SU-DHL-6 (cell line): Measurements from ENCODE around the gene CPSF4L.

Source experiments
- H2AFZ ChIP-seq: fragments of 200-600 bp; sonication (generic); 2 replicates; pipeline ENCODE4 v1.6.1; 2014; ENCODE audit warnings: low read depth, mild to moderate bottlenecking, moderate library complexity, mixed read lengths, antibody characterized with exemption, low read length; ENCODE audit not compliant: severe bottlenecking
- H3F3A ChIP-seq: fragments of 200-600 bp; shearing (Covaris generic); 2 replicates; pipeline ENCODE4 v1.6.0; 2016; ENCODE audit warnings: antibody characterized with exemption, mild to moderate bottlenecking; ENCODE audit not compliant: insufficient read depth
- H3K27ac ChIP-seq: fragments of 200-600 bp; sonication (generic); 2 replicates; pipeline ENCODE4 v1.5.1; 2016; ENCODE audit warnings: low read depth, mild to moderate bottlenecking, low read length, moderate library complexity, mixed read lengths
- H3K27me3 ChIP-seq: fragments of 200-600 bp; sonication (generic), shearing (Covaris generic); 2 replicates; pipeline ENCODE4 v1.6.0; 2014; ENCODE audit warnings: mild to moderate bottlenecking, low read length
- H3K36me3 ChIP-seq: fragments of 200-600 bp; sonication (generic); 2 replicates; pipeline ENCODE4 v1.6.1; 2014; ENCODE audit warnings: mild to moderate bottlenecking, low read length, mixed read lengths
- H3K4me2 ChIP-seq: fragments of 300-600, 200-600 bp; shearing (Covaris generic), sonication (generic); 2 replicates; pipeline ENCODE4 v1.6.0; 2014; ENCODE audit warnings: low read length, low read depth, mild to moderate bottlenecking; ENCODE audit not compliant: poor library complexity, severe bottlenecking
- H3K4me3 ChIP-seq: fragments of 200-600 bp; sonication (generic); 2 replicates; pipeline ENCODE4 v1.5.1; 2014; ENCODE audit warnings: antibody characterized with exemption, low read length, mild to moderate bottlenecking, mixed read lengths; ENCODE audit not compliant: insufficient read depth, poor library complexity, severe bottlenecking
- H3K79me2 ChIP-seq: fragments of 200-600 bp; sonication (generic); 2 replicates; pipeline ENCODE4 v1.6.1; 2014; ENCODE audit warnings: mild to moderate bottlenecking, low read length, moderate library complexity; ENCODE audit not compliant: insufficient read depth
- H3K9ac ChIP-seq: fragments of 200-600 bp; sonication (generic); 2 replicates; pipeline ENCODE4 v1.7.0; 2014; ENCODE audit warnings: mild to moderate bottlenecking, low read length
- H3K9me2 ChIP-seq: fragments of 200-600 bp; sonication (generic); replicated peaks from 2 replicates; pipeline ENCODE4 v1.6.1; 2014; ENCODE audit warnings: low read length; ENCODE audit not compliant: insufficient read depth
- H3K9me3 ChIP-seq: fragments of 200-600 bp; sonication (generic); 2 replicates; pipeline ENCODE4 v1.6.1; 2014; ENCODE audit warnings: low read length, mixed read lengths; ENCODE audit not compliant: insufficient read depth
- H4K20me1 ChIP-seq: fragments of 200-600 bp; sonication (generic); 2 replicates; pipeline ENCODE4 v1.6.1; 2014; ENCODE audit warnings: low read depth, mild to moderate bottlenecking, antibody characterized with exemption, low read length, moderate library complexity, mixed read lengths
- CTCF ChIP-seq: fragments of 200-600 bp; sonication (generic); IDR thresholded peaks from one replicate; pipeline ENCODE4 v1.5.1; 2017; ENCODE audit warnings: antibody characterized with exemption, mild to moderate bottlenecking, low read length, moderate library complexity; ENCODE audit not compliant: insufficient read depth, poor library complexity, severe bottlenecking
- EZH2phosphoT487 ChIP-seq: fragments of 200-600 bp; sonication (generic), shearing (Covaris generic); conservative IDR thresholded peaks from 2 replicates; pipeline ENCODE4 v1.6.1; 2018; ENCODE audit warnings: mild to moderate bottlenecking, antibody characterized with exemption, low read length, moderate library complexity, mixed read lengths

CPSF4L gene

DNA sequence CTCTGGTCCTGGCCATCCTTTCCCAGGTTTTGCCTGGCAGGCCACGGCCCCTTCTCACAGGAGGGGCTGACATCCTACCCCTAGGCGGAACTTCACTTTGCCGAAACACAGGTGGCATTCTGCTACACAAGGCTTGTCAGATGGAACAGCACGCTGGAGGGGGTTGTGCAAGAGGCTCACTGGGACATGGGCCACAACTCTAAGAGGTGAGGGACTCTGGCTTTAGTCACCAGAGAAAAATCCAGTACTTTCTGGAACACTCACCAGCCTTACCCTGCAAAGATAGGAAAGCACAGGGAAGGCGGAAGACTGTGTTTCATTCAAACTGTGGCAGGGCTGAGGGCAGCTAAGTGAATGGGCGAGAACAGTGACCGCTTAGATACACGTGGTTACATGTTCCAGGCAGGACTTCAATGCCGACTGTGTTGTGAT is 31.8 kb upstream of the CPSF4L start:
- Histone ChIP-seq H3K79me2 (no peaks in the 10 kb centered on the region), H3F3A (no peaks in the 10 kb centered on the region), H3K4me2 (no peak overlapping the region)

DNA sequence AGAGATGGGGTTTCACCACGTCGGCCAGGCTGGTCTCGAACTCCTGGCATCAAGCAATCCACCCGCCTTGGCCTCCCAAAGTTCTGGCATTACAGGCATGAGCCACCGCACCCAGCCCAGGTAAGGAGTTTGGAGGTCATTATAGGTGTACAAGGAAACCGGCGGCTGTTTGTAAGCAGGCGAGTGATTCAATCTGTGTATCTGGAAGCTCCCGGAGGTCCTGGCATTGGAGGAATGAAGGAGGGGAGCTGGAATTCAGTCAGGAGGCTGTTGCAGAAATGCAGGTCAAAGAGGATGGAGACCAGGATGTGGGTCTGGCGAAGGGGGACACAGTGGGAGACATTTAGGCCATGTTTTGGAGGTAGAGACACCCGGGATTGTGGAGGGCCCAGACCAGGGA is 31.4 kb upstream of the CPSF4L start:
- Histone ChIP-seq H3F3A (no peaks in the 10 kb centered on the region), H4K20me1 (no peaks in the 10 kb centered on the region), H3K27me3 (no peaks in the 10 kb centered on the region), H3K36me3 (no peaks in the 10 kb centered on the region), H2AFZ (no peak overlapping the region), H3K27ac (no peak overlapping the region), H3K4me3 (no peak overlapping the region), H3K9me2 (no peaks in the 10 kb centered on the region), H3K79me2 (no peaks in the 10 kb centered on the region), H3K9me3 (no peaks in the 10 kb centered on the region), H3K9ac (no peak overlapping the region), H3K4me2 (no peak overlapping the region)
- TF ChIP-seq CTCF, result no peak
- no peak for TF ChIP-seq EZH2phosphoT487

More for the DNA sequence above, 31.8 kb upstream of the CPSF4L start:
- H4K20me1 ChIP-seq, result no peaks in the 10 kb centered on the region
- no peak overlapping the region for H3K4me3 ChIP-seq
- no peaks in the 10 kb centered on the region for H3K36me3 ChIP-seq
- no peaks in the 10 kb centered on the region for H3K9me2 ChIP-seq
- TF ChIP-seq EZH2phosphoT487 (no peak), CTCF (no peak)
- no peaks in the 10 kb centered on the region for H3K9me3 ChIP-seq
- no peaks in the 10 kb centered on the region for H3K27me3 ChIP-seq
- H3K27ac ChIP-seq, result no peak overlapping the region
- no peak overlapping the region for H2AFZ ChIP-seq
- H3K9ac ChIP-seq, result no peak overlapping the region

DNA sequence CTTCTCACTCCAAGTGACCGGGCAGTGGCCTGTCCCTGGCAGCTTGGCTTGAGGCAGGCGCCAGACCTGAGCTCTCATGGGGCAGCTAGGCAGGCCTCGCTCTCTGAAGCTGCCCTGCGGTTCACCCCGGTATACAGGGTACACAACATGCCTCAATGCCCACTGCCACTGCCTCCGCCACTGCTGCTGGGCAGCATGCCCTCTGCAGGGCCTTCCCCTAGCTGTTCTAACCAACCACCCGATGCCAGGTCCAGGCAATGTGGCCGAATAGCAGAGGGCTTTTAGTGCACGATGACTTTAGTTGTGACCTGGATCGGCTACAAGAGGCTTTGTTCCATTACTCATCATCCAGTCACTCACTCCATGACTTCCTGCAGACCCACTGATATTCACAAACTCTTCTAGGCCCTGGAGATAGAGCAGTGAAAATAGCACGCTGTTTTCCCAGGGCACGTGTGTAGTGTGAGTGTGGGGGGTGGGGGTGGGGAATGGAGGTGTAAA is 30.4 kb upstream of the CPSF4L start:
- Histone ChIP-seq H3K36me3 (no peaks in the 10 kb centered on the region), H3K9me3 (no peaks in the 10 kb centered on the region), H3F3A (no peaks in the 10 kb centered on the region), H4K20me1 (no peaks in the 10 kb centered on the region), H3K9me2 (no peaks in the 10 kb centered on the region), H3K9ac (no peak overlapping the region), H3K79me2 (no peaks in the 10 kb centered on the region), H3K27ac (no peak overlapping the region), H3K27me3 (no peaks in the 10 kb centered on the region), H3K4me2 (no peak overlapping the region), H3K4me3 (no peak overlapping the region), H2AFZ (no peak overlapping the region)
- TF ChIP-seq CTCF, result no peak
- no peak for TF ChIP-seq EZH2phosphoT487
